HG02885 (cell line): Measurements from ENCODE around the gene C1QTNF6.

ENCODE experiments used
- ATAC-seq: cut with Tn5 transposase; IDR thresholded peaks from one replicate; pipeline ENCODE4 v1.9.1; 2021; ENCODE audit warnings: mild to moderate bottlenecking; ENCODE audit not compliant: unreplicated experiment, poor library complexity

The C1QTNF6 gene

DNA sequence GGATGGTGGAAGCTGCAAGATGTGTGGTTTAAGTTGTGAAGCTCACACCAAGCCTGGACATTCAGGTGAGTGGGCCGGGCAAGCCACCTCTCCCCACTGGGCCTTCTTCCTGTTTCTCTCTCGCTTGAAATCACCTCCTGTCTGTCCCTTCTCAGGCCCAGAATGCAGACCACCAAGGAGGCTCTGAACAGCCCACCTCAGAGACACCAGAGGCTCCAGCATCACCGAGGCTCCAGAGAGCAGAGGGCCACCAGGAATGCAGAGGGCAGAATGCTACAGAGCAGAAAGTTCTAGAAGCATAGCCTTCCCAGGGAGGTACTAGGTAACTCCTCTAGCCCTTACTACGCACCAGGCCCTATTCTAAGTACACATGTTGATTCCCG lies 23.6 kb downstream of the C1QTNF6 start:
- no peak for ATAC-seq

- ATAC-seq: peak; percentile 41
These were observed 24.2 kb downstream of the C1QTNF6 start for GRCh38 chr22:37163575-37164504.

DNA sequence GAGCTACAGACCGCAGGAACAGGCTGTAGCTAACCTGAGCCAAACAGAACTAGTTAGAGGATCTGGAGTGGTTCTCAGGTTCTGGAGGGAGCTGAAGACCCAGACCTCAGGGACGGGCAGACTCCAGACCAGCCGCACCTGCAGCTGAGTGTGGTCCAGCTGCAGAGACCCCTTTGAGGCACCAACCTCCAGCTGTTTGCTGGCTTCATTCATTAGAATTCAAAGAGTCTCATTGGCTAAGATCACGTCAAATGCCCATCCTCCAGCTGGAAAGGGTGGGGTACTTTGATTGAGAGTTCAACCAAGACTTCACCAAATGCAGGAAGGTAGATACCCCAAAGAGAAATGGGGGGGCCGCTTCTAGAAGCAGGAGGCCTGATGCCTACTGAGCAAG lies 25.0 kb downstream of the C1QTNF6 start:
- ATAC-seq: no peak

DNA sequence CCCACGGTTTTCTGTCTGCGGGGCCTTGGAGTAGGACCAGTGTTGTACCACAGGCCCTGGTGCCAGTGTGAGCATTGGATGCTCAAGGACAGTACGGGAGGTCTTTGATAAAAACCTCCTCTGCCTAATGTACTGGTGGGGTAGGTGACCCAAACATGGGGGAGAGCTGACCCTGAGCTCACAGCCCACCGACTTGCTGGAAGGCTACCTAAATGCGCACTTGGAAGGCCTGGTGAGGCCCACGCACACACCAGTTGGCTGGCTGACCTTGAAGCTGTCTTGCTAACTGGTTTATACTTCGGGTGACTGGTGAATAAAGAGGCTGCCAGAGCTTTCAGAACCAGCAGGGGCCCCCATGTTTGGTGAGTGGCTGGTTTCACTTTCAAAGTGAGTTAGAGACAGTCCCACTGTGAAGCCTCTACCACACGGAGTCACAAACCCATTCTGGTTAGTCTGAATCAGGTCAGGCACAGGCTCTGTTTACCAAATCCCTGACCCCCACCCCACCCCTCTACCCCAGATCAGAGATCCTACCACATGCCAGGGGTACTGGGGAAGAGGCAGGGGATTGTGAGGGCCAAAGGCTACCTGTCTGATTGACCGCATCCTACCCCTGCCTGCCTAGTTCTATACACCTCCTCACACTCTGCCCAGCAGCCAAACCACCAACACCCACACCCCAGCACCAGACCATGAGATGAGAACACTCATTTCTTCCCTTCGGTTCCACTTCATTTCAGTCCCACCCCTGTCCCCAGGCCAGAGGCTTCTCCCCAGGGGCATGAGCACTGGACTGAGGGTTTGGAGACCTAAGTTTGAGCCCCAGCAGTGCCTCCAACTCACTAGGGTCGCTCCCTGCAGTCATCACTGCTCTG lies 25.6 kb downstream of the C1QTNF6 start:
- peak; percentile 57 for ATAC-seq

GRCh38 chr22:37161443-37161842 lies 26.6 kb downstream of the C1QTNF6 start:
- no peak for ATAC-seq

- no peak for ATAC-seq
These were observed 28.0 kb downstream of the C1QTNF6 start for GRCh38 chr22:37160027-37160426.

DNA sequence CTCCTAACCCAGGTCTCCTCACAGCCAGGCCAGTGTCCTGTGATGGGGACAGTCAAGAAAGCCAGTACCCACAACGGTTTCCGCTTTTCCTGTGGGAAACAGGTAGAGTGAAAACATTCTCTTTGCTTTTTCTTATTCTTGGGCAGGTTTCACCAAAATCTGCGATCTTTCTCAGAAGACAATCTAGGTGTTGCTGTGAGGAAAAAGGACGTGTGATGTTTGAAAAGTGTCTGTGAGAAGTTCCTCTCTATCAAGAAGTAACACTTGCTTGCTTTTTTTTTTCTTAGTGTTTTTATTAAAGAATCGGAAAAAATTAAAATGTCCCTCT lies 29.1 kb downstream of the C1QTNF6 start:
- ATAC-seq: no peak

- ATAC-seq: no peak
These were observed 30.3 kb downstream of the C1QTNF6 start for GRCh38 chr22:37157516-37158285.

- no peak for ATAC-seq
These were observed 31.2 kb downstream of the C1QTNF6 start for GRCh38 chr22:37156686-37157435.

- ATAC-seq: no peak
These were observed 32.1 kb downstream of the C1QTNF6 start for GRCh38 chr22:37155971-37156370.

DNA sequence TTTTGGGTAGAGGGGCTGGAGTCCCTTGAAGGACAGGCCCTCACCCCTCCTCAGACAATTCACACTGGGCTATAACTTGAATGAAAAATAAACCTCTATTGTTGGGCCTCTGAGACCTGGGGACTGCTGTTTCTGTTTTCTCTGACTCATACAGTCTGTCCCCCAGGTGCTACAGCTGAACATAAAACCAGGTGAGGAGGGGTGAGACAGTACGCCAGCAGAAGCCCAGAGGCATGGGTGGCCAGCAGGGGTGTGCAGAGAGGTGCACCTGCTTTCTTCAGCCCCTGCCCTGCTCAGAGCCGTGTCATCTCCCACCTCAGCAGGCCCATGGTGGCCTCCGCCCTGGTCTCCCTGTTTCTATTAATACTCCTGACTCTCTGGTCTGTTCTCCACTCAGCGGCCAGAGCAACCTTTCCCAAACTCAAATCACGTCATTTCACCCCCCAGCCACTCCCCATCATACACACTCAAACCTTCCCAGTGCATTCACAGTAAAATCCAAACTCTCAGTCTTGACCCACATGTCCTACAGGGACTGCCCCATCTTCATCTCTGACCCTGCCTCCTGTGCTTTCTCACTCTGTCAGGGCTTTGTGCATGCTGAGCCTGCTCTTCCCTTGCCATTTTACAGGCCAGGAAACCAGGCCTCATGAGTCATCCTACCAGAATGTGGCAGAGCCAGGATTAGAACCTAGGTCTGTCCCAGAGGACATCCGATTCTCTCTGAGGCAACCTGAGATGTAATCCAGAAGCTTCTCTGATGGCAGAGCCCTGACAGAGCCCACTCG lies 32.9 kb downstream of the C1QTNF6 start:
- ATAC-seq: no peak

DNA sequence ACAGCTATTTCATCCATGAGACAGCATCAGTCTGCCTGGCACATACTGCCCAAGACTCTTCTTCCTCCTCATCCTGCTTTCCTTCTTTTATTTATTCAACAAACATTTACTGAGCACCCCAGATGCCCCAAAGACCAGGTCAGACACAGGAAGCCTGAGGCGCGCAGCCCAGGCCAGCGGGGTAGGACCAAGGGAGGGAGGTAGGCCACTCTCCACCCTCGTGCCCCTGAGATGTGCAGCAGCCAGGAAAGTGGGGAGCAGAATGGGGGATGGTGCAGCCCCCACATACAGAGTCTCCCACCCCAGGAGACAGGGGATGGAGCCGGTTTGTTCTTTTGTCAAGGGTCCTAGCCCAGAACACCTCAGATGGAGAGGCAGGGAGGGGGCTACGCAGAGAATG lies 34.1 kb downstream of the C1QTNF6 start:
- no peak for ATAC-seq

GRCh38 chr22:37151401-37151800 lies 36.6 kb downstream of the C1QTNF6 start:
- ATAC-seq: no peak

- ATAC-seq: no peak
These were observed 37.3 kb downstream of the C1QTNF6 start for GRCh38 chr22:37150701-37151100.

DNA sequence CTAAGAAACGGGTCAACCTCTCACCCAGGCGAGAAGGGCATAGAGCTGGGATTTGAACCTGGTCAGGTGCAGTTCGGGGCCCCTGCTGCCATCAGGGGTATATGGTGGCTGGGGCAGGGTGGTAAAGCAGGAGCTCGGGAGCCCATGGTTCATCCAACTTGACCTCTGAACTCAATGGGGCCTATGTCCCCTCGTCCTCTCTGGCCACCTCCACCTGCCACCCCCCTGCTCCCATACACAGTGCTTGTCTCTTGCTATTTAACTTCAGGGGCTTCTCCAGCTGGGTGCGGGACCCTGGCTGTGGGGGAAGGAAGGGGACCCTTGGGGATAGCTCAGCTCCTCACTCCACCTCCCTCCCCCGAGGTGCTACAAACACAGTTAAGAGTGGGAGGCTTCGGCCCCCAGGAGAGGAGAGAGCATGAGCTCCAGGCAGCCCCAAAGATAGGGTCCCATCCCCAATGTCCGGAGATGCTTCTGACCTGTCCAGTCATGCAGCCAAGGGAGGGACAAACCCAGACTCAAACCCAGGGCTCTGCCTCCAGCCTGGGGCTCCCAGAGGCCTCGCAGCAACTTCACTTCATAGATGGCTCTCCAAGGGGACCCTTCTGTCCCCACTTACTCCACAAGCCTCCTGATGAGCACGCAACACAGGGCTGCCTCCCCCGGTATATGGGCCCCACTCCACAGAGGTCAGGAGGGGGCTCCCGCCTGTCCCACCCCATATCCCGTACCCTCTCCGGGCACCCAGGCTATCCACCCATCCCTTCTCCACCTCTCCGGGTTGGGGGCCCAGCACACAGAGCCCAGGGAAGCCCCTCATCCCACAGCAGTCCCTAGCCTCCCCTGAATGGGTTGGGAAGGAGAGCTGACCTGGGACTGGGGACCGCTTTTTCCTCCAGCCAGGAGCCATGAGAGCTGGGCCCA lies 39.0 kb downstream of the C1QTNF6 start:
- ATAC-seq: no peak

DNA sequence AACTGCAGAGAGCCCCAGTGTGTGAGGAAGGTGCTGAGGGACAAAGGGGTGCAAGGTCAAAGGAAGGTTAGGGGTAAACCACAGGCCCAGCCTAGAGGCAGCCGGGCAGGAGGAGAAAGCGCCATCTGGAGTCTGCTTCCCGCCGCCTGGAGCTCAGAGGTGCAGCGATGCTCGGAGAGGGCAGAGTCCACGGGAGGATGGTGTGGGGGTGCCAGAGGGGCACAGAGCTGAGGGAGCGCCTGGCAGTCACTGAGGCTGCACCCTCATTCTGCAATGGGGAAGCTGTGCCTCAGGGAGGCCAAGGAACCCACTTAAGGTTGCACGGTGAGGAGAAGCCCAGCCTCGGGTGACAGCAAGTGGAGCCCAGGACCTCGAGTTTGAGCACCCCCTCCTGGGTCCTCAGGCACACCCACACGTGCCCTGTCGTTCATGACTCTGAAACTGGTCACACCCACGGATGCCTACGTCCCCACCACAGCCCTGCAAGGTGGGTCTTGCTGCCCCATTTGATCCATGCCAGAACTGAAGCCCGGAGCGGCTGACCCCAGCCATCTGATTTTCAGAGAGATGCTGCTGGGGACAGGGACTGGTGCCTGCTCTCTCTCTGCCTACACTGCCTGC lies 39.9 kb downstream of the C1QTNF6 start:
- ATAC-seq: no peak

GRCh38 chr22:37147186-37147990 lies 40.7 kb downstream of the C1QTNF6 start:
- no peak for ATAC-seq
